Liver (tissue), 3 donors: ENCODE results near the gene DDX20.

Experiments used
- GABPA ChIP-seq, 2 donors: IDR thresholded peaks in 1 of 2; conservative IDR thresholded peaks in 1 of 2; 2 replicates each; pipeline ENCODE4 v1.6.1; 2016; ENCODE audit warnings: antibody characterized with exemption in 2 of 2, mild to moderate bottlenecking in 1 of 2, moderate library complexity in 1 of 2
- HNF4G ChIP-seq: IDR thresholded peaks from 2 replicates; pipeline ENCODE4 v1.6.1; 2016; ENCODE audit warnings: antibody characterized with exemption
- JUND ChIP-seq, 2 donors: IDR thresholded peaks; 2 replicates each; pipeline ENCODE4 v1.6.1; 2016; ENCODE audit warnings: antibody characterized with exemption in 2 of 2
- NR2F2 ChIP-seq: IDR thresholded peaks from 2 replicates; pipeline ENCODE4 v1.6.1; 2016; ENCODE audit warnings: antibody characterized with exemption
- RAD21 ChIP-seq, 2 donors: IDR thresholded peaks; 2 replicates each; pipeline ENCODE4 v1.6.1; 2016; ENCODE audit warnings: antibody characterized with exemption in 2 of 2, mild to moderate bottlenecking in 2 of 2
- SP1 ChIP-seq: IDR thresholded peaks from 2 replicates; pipeline ENCODE4 v1.6.1; 2018; ENCODE audit warnings: antibody characterized with exemption, mild to moderate bottlenecking
- YY1 ChIP-seq: IDR thresholded peaks from 2 replicates; pipeline ENCODE4 v1.6.1; 2016; ENCODE audit warnings: antibody characterized with exemption, mild to moderate bottlenecking
- TF ChIP-seq, protein P1 (sequence below): fragments of 150-350 bp; IDR thresholded peaks from 2 replicates; pipeline ENCODE4 v1.5.1; 2017; ENCODE audit warnings: improper control_type of control experiment, low read depth, low read length; ENCODE audit not compliant: missing input control
- TF ChIP-seq, protein P2 (sequence below): IDR thresholded peaks from 2 replicates; pipeline ENCODE4 v1.6.1; 2016; ENCODE audit warnings: antibody characterized with exemption
- donor health status: healthy.
- donor health status: healthy.

DNA sequence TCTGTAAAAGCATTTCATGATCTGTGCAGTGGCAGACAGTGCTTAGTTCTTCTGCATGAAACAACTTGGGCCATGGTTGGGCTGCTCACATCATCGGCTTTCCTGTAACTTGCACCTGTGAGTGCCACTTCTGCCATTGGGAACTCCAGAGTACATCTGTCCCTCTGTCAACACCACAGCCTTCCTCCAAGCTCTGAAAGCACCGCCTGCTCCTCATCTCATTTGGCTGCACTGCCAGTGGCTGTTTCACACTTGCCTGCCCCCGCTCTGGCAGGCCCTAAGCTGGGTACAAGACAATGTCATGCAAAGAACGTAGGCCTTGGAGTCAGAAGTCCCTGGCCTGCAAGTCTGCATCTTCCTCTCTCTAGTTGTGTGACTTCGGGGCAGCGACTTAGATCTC lies 46.4 kb downstream of the DDX20 start:
- TF ChIP-seq, protein P1, sequence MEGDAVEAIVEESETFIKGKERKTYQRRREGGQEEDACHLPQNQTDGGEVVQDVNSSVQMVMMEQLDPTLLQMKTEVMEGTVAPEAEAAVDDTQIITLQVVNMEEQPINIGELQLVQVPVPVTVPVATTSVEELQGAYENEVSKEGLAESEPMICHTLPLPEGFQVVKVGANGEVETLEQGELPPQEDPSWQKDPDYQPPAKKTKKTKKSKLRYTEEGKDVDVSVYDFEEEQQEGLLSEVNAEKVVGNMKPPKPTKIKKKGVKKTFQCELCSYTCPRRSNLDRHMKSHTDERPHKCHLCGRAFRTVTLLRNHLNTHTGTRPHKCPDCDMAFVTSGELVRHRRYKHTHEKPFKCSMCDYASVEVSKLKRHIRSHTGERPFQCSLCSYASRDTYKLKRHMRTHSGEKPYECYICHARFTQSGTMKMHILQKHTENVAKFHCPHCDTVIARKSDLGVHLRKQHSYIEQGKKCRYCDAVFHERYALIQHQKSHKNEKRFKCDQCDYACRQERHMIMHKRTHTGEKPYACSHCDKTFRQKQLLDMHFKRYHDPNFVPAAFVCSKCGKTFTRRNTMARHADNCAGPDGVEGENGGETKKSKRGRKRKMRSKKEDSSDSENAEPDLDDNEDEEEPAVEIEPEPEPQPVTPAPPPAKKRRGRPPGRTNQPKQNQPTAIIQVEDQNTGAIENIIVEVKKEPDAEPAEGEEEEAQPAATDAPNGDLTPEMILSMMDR, result no peak
- no peak for TF ChIP-seq NR2F2
- TF ChIP-seq SP1, result no peak
- TF ChIP-seq RAD21 (IDR thresholded peaks at IDR 0.05), result no peak
- TF ChIP-seq YY1, result no peak
- no peak for TF ChIP-seq JUND (IDR thresholded peaks at IDR 0.05)
- no peak for TF ChIP-seq HNF4G
- TF ChIP-seq GABPA (IDR thresholded peaks at IDR 0.05 in 1 of 2, conservative IDR thresholded peaks at IDR 0.05 in 1 of 2), result no peak
- TF ChIP-seq, protein P2, sequence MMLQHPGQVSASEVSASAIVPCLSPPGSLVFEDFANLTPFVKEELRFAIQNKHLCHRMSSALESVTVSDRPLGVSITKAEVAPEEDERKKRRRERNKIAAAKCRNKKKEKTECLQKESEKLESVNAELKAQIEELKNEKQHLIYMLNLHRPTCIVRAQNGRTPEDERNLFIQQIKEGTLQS, result no peak
